Keratinocyte (primary cell): ENCODE measurements around the gene IL10RA. TPM values are rescaled to one million over a fixed set of nuclear protein-coding genes. Genes with fewer than 3 reads are reported as not detected.
A peak's percentile ranks its signal among the peaks of the same experiment; 100 is the strongest.

Experiments used
- DNase-seq: peaks from one replicate; pipeline ENCODE4 v3.0.0-alpha.2; 2011; ENCODE audit warnings: low read depth, missing footprints, low spot score
- FAIRE-seq: peaks from 2 replicates; lab custom pipeline; 2011; peaks lifted over from hg19 to GRCh38; lab: Jason Lieb, UNC
- H2AFZ ChIP-seq: 2 replicates; pipeline ENCODE4 v1.6.0; 2012; ENCODE audit warnings: low read length, control low read depth, inconsistent platforms; ENCODE audit not compliant: control insufficient read depth
- H3K27ac ChIP-seq: 2 replicates; pipeline ENCODE4 v1.5.1; 2011; ENCODE audit warnings: low read length; ENCODE audit not compliant: control insufficient read depth, insufficient read depth
- H3K27me3 ChIP-seq: 3 replicates; pipeline ENCODE4 v1.6.0; 2011; ENCODE audit warnings: low read length; ENCODE audit not compliant: control insufficient read depth, insufficient read depth; ENCODE audit errors: extremely low read depth
- H3K36me3 ChIP-seq, 2 experiments: 2 replicates in 1 of 2; 3 replicates in 1 of 2; pipeline ENCODE4 v1.5.1; 2011; ENCODE audit warnings: low read length in 2 of 2, mild to moderate bottlenecking in 1 of 2; ENCODE audit not compliant: control insufficient read depth in 2 of 2, insufficient read depth in 2 of 2; ENCODE audit errors: extremely low read depth in 1 of 2
- H3K4me1 ChIP-seq: 3 replicates; pipeline ENCODE4 v1.5.1; 2011; ENCODE audit warnings: low read length; ENCODE audit not compliant: control insufficient read depth, insufficient read depth; ENCODE audit errors: extremely low read depth
- H3K4me2 ChIP-seq: 3 replicates; pipeline ENCODE4 v1.6.0; 2011; ENCODE audit warnings: low read depth, low read length; ENCODE audit not compliant: control insufficient read depth, insufficient read depth; ENCODE audit errors: extremely low read depth
- H3K4me3 ChIP-seq, 3 experiments: fragments of 200-600 bp in 1 of 3; sonication (generic) in 1 of 3; 2 replicates in 2 of 3; 3 replicates in 1 of 3; pipeline ENCODE4 v1.5.1; 2011 to 2016; ENCODE audit warnings: low read length in 3 of 3, mild to moderate bottlenecking in 3 of 3, control low read depth in 2 of 3, inconsistent platforms in 1 of 3, low read depth in 1 of 3, mixed read lengths in 1 of 3, mixed run types in 1 of 3, moderate library complexity in 1 of 3; ENCODE audit not compliant: control insufficient read depth in 2 of 3, insufficient read depth in 2 of 3; ENCODE audit errors: extremely low read depth in 1 of 3
- H3K79me2 ChIP-seq: 2 replicates; pipeline ENCODE4 v1.6.0; 2012; ENCODE audit warnings: low read length; ENCODE audit not compliant: control insufficient read depth, insufficient read depth
- H3K9ac ChIP-seq: 3 replicates; pipeline ENCODE4 v1.6.0; 2011; ENCODE audit warnings: low read length; ENCODE audit not compliant: control insufficient read depth, insufficient read depth; ENCODE audit errors: extremely low read depth
- H3K9me1 ChIP-seq: 3 replicates; pipeline ENCODE4 v1.6.0; 2011; ENCODE audit warnings: low read length; ENCODE audit not compliant: control insufficient read depth, insufficient read depth; ENCODE audit errors: extremely low read depth
- H3K9me3 ChIP-seq: 2 replicates; pipeline ENCODE4 v1.5.1; 2012; ENCODE audit warnings: low read depth, low read length; ENCODE audit not compliant: control insufficient read depth
- H4K20me1 ChIP-seq: 3 replicates; pipeline ENCODE4 v1.6.0; 2011; ENCODE audit warnings: low read length; ENCODE audit not compliant: control insufficient read depth, insufficient read depth; ENCODE audit errors: extremely low read depth
- EZH2 ChIP-seq: IDR thresholded peaks from one replicate; pipeline ENCODE4 v1.6.1; 2012; ENCODE audit warnings: inconsistent platforms, mild to moderate bottlenecking, low read length, moderate library complexity
- dilution Hi-C: fragments of 300-500 bp; cut with MboI; formaldehyde crosslinking; loops from one replicate; pipeline ENCODE4 v1.7.0; 2020; ENCODE audit warnings: low sequenced_read_pairs; ENCODE audit not compliant: extremely low pct_ligation_motif_present
- polyA plus RNA-seq, 5 experiments: library from polyadenylated mRNA; depleted of rRNA in 3 of 5; stranded (reverse) in 3 of 5; stranded (forward) in 1 of 5; unstranded in 1 of 5; fragments of >200 nt; gene quantifications; 1 replicate in 1 of 5; 2 replicates in 3 of 5; 3 replicates in 1 of 5; pipeline versions ENCODE4 v1.2.1 to v1.2.3, GENCODE V29; 2011 to 2012; ENCODE audit warnings: missing spikeins in 2 of 5, low read depth in 1 of 5, low replicate concordance in 1 of 5
- TF ChIP-seq, protein P1 (sequence below), 3 experiments: IDR thresholded peaks in 1 of 3; conservative IDR thresholded peaks in 1 of 3; optimal IDR thresholded peaks in 1 of 3; 2 replicates in 2 of 3; 3 replicates in 1 of 3; pipeline versions ENCODE3 to v1.5.1; 2011; ENCODE audit warnings: low read length in 3 of 3, mild to moderate bottlenecking in 3 of 3, moderate library complexity in 2 of 3, control low read depth in 1 of 3, inconsistent platforms in 1 of 3; ENCODE audit not compliant: insufficient read depth in 2 of 3; ENCODE audit errors: extremely low read depth in 1 of 3

IL10RA gene
- polyA plus RNA-seq, 1 donor (not counting 4 experiments of a cell fraction or from before 2014, with no cell fraction given), result 0.04 TPM

DNA sequence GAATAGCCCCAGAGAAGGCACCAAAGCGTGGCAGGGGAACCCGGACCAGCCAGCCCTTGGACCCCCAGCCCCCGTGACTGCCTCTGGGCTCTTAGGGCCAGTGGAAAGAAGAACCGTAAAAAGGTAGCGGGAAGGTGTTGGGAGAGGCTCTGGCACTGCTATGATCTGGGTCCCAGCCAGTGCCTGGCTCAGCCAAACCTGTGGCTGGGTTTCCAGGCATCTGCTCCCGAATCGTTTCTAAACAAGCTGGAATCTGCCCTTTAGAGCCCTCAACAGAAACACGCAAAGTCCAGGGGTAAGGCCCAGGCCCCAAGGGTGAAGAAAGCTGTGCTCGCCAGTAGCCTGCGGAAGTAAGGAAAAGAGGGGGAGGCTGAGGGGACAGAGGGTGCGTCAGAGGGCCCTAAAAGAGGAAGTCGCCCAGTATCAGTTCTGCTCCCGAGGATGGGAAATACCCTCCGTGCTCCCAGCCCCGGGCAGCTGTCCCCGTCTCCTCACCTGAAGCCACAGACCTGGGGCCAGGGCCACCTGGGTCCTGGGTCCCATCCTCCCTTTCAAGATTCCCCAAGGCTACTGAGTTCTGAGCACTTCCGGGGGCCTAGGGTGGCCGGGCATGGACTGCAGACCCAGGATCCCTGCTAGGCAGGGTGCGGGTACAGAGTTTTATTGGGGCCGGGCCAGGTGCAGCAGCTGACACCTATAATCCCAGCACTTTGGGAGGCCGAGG, 24.7 kb downstream of the IL10RA start:
- FAIRE-seq (no peak), DNase-seq (no peak)
- H3K4me2 ChIP-seq, result peak overlapping the region; percentile 27
- TF ChIP-seq, protein P1, sequence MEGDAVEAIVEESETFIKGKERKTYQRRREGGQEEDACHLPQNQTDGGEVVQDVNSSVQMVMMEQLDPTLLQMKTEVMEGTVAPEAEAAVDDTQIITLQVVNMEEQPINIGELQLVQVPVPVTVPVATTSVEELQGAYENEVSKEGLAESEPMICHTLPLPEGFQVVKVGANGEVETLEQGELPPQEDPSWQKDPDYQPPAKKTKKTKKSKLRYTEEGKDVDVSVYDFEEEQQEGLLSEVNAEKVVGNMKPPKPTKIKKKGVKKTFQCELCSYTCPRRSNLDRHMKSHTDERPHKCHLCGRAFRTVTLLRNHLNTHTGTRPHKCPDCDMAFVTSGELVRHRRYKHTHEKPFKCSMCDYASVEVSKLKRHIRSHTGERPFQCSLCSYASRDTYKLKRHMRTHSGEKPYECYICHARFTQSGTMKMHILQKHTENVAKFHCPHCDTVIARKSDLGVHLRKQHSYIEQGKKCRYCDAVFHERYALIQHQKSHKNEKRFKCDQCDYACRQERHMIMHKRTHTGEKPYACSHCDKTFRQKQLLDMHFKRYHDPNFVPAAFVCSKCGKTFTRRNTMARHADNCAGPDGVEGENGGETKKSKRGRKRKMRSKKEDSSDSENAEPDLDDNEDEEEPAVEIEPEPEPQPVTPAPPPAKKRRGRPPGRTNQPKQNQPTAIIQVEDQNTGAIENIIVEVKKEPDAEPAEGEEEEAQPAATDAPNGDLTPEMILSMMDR (optimal IDR thresholded peaks at IDR 0.05 in 1 of 3, IDR thresholded peaks at IDR 0.05 in 1 of 3, conservative IDR thresholded peaks at IDR 0.05 in 1 of 3; ENCODE audit: extremely low read depth in 1 of 3, insufficient read depth in 2 of 3, low read length in 3 of 3), result no peak
- no peak for TF ChIP-seq EZH2
- H3K9ac ChIP-seq, result no peak overlapping the region
- no peaks in the 10 kb centered on the region for H3K36me3 ChIP-seq
- no peaks in the 10 kb centered on the region for H3K79me2 ChIP-seq
- peaks cover 17% of the 10 kb centered on the region for H3K4me1 ChIP-seq
- dilution Hi-C loops, result no loop called here
- H2AFZ ChIP-seq, result peak overlapping the region; percentile 33
- H3K9me3 ChIP-seq, result no peaks in the 10 kb centered on the region
- peaks cover 7% of the 10 kb centered on the region for H3K27me3 ChIP-seq
- no peak overlapping the region for H3K27ac ChIP-seq
- no peak overlapping the region for H3K4me3 ChIP-seq
- H3K9me1 ChIP-seq, result peaks cover 2% of the 10 kb centered on the region
- H4K20me1 ChIP-seq, result no peaks in the 10 kb centered on the region

DNA sequence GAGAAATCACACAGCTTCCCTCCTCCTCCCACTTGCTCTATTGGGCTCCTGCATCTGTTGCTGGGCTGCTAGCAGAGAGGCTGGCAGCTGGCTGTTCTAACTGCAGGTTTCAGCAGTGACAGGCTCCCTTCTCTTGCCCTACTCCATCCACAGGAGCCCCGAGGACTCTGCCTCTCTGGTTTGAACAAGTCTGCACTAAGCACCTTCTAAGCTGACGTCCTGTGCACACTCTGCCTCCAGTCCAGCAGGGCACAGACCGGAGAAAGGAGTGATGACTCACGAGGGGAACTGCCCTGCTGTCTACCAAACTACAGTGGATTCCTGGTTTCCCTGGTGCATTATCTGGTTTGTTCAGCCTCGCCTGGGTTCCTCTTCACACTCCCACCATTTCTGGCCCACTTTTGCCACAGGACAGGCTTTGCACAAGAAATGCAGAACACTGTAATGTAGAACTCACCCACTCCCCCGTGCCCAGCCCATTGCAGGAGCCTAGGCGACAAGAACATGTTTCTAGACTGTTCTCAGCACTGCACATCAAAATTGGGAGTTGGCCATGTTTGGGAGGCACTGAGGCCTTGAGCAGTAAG, 26.0 kb downstream of the IL10RA start:
- FAIRE-seq, result peak; percentile 92
- H2AFZ ChIP-seq, result no peak overlapping the region
- H3K27me3 ChIP-seq, result peaks cover 10% of the 10 kb centered on the region

More for the DNA sequence above, 26.0 kb downstream of the IL10RA start:
- Histone ChIP-seq H3K36me3 (no peaks in the 10 kb centered on the region), H3K9ac (no peak overlapping the region), H3K27ac (no peak overlapping the region), H3K9me3 (no peaks in the 10 kb centered on the region), H3K9me1 (peaks cover 2% of the 10 kb centered on the region), H3K4me3 (no peak overlapping the region), H3K4me1 (peaks cover 17% of the 10 kb centered on the region), H4K20me1 (no peaks in the 10 kb centered on the region), H3K79me2 (no peaks in the 10 kb centered on the region), H3K4me2 (peak overlapping the region; percentile 35)
- no peak for TF ChIP-seq EZH2
- TF ChIP-seq, protein P1 (optimal IDR thresholded peaks at IDR 0.05 in 1 of 3, IDR thresholded peaks at IDR 0.05 in 1 of 3, conservative IDR thresholded peaks at IDR 0.05 in 1 of 3; ENCODE audit: extremely low read depth in 1 of 3, insufficient read depth in 2 of 3, low read length in 3 of 3), result no peak
- dilution Hi-C loops, result no loop called here
- DNase-seq, result no peak
